ENCODE results near the gene IGFBP5.

GRCh38 chr2:216730871-216731270, 35.5 kb upstream of the IGFBP5 start:
- no peak for TF ChIP-seq CTCF (IDR thresholded peaks at IDR 0.05)
- TF ChIP-seq EZH2phosphoT487 (IDR thresholded peaks at IDR 0.05): no peak
- no peak for TF ChIP-seq EZH2 (IDR thresholded peaks at IDR 0.05)
